HG03575 (cell line): ENCODE measurements around the gene TNNI3K.

Experiments
- ATAC-seq: cut with Tn5 transposase; IDR thresholded peaks from one replicate; pipeline ENCODE4 v1.9.1; 2021; ENCODE audit not compliant: unreplicated experiment, insufficient number of reproducible peaks, low FRiP score; ENCODE audit errors: extremely low read depth

Gene TNNI3K

DNA sequence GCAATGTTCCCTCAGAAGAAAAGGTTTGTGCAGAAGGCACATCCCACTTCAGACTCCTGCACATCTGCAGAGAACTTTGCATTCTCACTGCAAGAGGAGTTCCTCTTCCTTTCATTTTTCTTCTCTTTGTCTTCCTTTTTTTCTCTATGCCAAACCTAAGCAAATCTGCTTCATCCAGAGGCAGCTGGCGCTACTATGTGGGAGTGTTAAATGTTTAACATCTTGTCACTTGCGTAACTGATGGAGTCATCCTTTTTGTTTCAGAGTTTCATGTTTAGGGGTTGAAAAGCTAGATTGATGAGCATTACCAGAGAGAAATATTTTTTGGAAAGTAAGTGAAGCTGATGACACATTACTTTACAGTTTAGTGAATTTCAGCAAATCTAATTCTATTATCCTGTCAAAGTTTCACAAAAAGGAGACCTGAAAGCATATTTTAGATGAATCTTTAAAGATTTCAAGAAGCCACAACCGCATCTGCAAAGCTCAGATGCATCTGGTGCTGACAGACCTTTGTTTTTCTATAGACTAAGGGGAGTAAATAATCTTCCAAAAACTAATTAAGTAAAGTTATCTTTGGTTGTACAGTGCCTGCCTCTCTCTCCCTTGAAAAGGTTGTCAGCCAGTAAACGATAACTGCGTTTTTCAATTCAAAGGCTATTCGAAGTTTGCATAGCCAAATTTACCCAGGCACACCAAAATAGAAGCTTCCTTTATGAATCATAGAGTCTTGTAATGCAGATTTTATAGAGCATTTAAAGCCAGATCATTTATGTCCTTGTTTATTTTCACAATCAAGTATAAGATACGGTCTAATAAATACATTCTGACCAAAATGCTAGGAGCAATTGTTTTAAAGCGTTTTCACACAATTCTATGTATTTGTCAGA is 278.5 kb downstream of the TNNI3K start:
- no peak for ATAC-seq

DNA sequence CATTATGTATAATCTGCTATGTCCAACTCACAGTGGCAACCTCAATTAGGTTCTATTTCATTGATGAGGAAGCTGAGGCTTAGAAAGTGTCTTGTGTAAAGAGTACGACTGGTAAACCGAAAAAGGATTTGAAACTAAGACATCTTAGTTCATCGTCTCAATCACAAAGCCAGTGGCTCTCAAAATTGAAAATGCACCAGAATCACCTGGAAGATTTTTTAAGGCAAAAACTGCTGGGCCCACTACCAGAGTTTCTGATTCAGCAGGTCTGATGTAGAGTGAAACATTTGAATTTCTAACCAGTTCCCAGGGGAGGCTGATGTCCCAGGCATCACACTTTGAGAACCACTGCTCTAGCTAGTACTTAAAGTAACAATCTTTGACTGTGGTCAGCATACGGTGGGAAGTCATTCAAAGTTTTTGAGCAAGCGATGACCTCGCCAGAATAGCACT is 282.4 kb downstream of the TNNI3K start:
- ATAC-seq, result peak; percentile 54

DNA sequence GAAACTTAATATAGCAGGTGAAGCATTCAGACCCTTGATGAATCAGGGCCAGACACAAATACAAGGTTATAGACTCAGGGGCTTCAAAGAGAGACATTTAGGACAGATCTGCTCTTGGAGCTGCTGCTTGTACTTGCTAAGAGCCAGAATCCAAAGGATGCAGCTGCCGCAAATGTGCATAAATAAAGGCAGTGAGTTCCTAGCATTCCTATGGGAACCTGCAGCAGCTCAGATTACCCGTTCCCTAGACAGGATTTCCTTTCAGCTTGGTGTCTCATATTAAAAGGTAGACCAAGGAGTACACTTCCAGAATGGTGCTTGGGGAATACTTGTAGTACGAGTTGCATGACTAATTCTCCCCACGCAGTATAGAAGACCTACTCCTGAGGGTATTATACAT is 287.0 kb downstream of the TNNI3K start:
- no peak for ATAC-seq

DNA sequence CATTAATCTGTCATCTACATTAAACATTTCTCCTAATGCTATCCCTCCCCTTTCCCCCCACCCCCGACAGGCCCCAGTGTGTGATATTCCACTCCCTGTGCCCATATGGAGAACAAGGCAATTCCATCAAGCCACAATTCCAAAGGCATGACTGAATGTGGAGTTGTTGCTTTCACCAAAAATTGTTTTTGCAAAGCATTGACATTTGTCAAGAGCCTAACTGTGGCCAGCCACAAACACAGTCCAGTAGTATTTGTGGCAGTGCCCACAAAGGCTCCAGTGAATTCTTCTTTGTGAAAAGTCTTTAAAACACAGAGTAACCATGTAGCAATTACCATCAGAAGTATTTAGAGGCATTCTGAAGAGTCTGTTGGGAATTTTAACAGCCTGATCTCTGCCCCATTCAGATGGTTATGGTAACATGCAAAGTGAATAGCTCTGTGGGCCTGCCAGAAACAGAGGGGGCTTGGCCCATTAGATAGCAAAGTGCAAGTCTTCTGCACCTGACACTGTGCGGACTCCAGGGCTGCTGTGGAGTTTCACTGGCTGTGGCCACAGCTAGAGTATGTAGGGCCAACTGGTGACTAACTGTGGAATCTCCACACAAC is 288.8 kb downstream of the TNNI3K start:
- ATAC-seq, result no peak

DNA sequence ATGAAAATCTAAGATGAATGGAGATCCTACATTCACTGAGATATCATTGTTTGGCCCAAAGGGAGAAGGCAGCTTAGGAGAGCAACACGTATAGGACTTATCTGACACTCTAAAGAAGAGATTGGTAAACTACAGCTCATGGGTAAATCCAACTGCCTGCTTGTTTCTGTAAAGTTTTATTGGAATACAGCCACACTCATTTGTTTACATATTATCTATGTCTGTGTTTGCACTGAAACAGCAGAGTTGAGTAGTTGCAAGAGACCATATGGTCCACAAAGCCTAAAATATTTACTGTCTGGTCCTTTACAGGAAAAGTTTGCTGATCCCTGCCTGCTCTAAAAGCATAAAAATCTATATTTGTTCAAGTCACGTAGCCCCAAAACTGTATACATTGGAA is 291.5 kb downstream of the TNNI3K start:
- ATAC-seq, result no peak

DNA sequence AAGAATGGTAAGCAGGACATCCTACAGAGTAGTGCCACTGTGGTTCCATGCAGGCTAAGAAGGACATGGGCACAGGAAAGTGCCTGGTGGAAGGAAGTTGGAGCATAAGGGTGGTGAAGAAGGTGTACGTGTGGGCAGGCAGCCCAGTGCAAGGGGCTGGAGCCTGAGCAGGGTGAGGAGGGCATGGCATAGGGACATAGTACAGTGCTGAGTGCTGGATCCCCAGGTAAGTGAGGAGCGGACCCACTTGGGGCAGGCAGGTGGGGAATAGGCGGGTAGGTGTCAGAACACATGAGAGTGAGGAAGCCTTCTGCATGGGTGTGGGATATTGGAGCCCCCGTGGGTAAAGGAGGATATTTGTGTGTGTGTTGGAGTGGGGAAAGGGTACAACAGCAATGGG is 292.9 kb downstream of the TNNI3K start:
- ATAC-seq, result no peak

DNA sequence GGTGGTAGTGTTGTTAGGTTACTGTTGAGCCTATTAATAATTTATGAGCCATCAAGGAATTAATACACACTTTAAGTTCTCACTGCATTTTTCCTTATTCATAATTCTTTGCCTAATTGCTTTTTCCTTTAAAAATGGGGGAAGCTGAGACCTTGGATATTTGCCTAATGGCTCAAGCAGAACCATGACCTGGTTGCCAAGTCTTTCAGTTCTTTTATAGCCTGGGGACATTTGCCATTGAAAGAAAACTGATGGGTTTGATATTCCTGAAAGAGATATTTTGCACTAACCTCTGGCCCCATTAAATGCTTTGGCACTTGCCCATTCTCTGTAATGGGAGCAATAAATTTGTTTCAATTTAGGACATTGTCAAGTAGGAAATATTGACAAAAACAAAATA is 295.7 kb downstream of the TNNI3K start:
- ATAC-seq, result no peak

DNA sequence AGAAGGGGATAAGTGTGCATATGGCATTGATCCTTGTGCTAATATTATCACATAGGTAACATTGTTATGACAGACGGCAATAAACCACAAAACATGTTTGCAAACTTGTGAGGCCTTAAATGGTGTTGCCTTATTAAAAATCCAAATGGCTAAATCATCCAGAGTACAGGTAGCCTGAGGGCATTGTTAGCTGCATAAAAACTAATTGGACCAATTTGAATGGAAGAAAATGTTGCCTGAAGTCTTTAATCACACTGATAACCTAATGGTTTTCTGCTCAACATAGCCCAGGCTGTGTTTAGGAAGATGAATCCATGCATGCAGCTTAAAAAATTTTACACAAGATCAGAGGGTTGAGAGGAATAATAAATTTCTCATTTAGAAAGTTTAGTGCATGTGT is 296.6 kb downstream of the TNNI3K start:
- no peak for ATAC-seq

DNA sequence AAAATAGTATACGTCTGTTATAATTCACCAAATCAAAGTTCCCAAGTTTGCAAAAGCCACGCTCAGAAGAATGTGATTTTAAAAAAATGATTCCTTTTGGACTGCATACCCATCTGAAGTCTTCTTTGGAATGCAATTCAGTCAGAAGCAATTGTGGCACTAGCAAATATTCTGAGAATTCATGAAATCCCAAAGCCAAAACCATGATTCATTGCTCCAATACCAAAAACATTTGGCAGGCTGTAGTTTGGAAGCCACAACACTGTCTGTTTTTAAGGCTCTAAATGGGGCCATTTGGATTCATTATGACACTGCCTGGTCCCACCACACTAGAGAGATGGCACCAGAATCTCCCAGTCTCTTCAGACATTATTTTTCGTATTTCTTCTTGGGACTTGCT is 299.1 kb downstream of the TNNI3K start:
- no peak for ATAC-seq

DNA sequence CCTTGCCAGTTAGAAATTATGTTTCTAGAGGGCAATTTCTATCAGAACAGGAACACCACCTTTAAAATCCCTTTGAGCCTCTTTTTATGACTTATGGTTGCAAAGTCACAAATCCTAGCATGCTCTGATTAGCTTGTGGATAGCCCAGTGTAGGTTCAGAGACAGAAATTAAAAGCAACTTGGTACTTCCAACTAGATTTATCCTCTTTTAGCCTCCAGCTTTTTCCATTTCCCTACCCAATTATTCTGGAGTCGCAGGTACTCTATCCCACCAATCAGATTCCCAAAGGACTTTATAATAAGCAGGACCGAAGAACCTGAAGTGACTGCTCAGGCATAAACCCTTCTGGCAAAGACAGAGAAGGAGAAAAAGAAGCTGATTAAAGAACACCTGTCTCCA is 310.6 kb downstream of the TNNI3K start:
- ATAC-seq, result no peak

DNA sequence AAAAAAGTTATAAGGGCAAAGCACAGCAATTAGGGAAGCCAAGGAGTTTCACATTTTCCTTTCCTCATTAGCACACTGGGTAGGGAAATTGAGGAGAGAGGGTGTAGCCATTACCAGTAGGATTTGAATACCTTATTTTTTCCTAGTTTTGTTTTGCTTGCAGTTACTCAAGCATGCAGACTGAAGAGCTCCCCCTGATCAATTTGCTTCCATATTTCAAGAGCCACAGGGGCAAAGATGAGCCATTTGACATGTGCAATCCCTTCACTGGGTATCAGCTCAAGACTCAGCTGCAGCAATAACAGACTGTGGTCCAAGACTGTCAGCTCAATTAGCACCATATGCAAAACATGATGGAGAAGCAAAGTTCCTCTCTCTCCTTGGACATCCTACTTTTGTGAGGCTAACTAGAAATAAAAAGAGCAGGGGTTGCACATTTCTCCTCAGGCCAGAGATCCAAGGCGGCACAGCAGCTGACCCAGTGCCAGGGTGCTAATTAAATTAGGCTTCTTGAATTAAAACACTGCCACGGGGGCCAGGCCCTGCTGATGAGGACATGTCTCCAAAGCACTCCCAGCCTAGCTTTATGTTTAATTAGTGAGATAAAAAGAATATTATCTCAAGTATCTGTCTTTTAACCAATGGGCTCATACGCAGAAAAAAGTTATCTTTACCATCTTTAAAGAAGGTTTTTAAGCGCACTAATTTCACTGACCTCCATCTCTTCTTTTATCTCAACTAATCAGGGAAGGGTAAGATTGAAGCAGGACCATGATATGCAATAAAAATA is 314.0 kb downstream of the TNNI3K start:
- no peak for ATAC-seq

DNA sequence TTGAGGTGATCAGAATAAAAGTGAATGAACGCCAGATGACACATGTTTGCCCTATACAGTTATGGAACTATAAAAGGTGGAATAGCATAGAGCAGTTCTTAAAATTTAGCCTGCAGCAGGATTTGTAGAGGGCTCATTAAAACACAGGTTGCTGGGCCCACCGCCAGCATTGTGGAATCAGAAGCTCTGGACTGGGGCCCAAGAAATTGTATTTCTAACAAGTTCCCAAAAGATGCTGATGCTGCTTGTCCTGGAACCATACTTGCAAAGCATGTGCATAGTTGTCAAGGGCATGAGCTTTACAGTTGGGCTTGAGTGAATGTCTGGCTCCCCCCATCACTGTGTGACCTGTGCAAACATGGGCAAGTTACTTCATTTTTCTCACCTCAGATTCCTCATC is 314.7 kb downstream of the TNNI3K start:
- ATAC-seq, result no peak

DNA sequence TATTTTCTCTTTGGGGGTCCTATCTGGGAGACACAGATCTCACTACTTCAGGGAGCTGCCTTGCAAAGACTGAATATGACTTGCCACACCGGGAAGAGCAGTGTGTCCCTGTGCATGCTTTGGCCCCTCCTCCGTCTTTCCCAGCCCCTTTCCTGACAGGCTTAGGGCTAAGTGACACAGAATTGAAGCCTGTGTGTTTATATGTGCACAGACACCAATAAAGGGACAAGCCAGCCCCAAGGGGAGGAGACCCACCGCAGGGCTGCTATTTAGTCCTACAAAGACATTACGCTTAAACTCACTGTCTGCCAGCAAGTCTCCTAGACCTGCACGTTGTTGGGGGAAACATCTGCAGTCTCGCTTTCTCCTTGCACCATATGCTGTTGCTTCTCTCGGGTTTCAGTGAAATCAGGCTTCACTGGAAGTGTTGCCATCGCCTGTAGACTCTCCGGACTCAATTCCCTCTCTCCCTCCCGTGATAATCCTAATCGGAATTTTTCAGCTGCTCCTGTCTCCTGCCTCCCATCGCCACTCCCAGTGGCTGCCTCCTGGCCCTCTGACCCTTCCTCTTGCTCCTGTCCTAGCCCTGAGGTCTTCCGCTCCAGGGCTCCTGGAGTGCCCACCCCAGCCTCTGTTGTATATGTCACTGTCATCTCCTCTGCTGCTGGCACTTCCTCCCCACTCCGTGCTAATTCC is 335.8 kb downstream of the TNNI3K start:
- no peak for ATAC-seq

DNA sequence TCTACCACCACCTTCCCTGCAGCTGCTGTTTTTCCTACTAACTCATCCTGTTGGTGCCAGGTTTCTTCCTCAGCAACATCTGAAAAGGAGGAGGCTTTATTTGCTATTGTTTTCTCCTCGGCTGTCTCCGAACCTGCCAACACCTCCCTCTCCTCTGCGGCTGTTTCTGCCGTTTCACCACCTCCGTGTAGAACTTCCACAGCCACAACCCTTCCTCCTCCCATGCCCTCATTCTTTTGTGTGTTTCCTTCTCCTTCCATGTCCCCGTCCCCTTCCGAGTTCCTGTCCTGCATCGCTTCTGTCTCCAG is 336.3 kb downstream of the TNNI3K start:
- no peak for ATAC-seq

DNA sequence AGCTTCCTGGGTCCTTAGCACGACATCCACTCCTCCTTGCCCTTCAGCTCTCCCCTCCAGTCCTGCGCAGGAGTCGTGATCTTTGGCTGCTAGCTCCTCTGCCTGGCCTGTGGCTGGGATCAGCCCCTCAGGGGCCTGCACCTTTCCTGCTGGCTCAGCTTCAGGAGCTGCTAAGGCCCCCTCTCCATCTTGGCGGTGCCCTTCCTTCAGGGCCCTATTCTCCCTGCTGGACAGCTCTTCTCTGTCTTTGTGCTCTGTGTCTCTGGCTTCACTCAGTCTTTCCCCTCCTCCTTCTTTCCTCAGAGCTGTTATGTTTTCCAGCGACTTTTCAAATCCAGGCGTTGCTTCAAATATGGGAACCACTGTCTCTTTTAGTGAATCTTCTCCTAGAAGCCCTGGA is 336.7 kb downstream of the TNNI3K start:
- no peak for ATAC-seq

DNA sequence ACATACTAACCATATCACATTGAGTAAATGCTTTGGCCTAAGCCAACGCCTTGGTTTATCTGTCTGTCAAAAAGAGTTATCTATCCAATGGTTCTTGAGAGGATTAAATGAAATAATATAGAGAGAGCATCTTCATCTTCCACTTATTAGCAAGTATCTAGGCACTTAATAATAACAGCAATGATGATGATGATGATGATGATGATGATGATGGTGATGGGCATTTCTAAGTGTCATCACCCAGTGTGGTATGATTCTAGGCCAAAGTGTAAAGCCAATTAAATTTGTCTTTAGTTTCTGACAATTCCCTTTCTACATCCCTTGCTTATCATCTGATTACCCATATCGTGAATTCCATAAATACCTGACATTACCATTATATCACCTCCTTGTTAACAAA is 342.9 kb downstream of the TNNI3K start:
- no peak for ATAC-seq

DNA sequence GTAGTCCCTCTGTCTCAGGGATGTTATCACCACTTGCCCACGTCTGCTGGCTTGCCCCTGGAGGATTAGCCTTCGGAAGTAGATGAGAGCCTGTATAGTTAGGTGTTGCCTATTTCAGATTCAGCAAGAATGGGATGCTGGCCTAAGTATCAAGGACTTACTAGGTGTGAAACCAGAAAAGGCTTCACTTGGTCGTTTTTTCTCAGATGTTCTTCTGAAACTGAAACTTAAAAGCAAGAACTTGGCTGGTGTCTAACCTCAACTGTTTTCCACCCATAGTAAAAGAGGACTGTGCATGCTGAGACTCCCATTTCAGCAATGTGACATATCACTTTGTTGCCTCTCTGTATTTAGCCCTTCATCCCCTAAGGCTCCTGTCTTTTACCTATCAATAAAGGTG is 344.2 kb downstream of the TNNI3K start:
- ATAC-seq, result peak; percentile 97

DNA sequence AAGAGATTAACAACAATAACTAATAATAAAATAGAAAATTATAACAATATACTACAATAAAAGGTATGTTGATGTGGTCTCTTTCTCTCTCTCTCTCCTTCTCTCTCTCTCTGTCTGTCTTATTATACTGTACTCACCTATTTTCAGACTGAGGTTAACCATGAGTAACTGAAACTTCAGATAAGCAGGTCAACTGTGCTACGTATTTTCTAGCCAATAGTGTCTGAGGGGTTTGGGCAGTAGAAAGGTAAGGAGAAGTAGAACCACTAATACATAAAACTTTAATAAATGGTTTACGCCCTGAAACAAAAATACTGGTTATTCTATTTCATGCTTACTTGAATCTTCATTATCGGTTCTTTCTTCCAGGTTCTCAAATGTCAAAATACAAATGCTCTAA is 348.2 kb downstream of the TNNI3K start:
- no peak for ATAC-seq

DNA sequence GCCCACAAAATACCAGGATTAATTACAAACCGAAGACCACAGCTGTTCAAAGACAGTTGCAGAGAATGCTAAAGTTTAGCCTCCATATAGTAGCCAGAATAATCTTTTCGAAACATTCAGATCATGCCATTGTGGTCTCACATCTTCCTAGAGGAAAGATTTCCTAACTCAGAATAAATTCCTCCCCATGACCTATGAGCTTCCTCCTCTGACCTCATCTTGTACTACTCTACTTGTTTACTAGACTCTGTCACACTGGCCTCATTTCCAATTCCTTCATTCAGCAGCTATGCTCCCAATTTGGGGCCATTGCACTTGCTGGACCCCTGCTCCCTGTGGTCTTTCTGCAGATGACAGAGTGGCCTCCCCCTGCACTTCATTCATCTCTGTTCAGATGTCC is 349.0 kb downstream of the TNNI3K start:
- no peak for ATAC-seq
